Measurements from ENCODE around the gene SAPCD2. TPM values are rescaled to one million over a fixed set of nuclear protein-coding genes. Genes with fewer than 3 reads are reported as not detected.
A peak's percentile ranks its signal among the peaks of the same experiment; 100 is the strongest.

SAPCD2 gene
- total and polyA plus RNA-seq, 9 of the 15 experiments (the other 6 are each of a cell fraction or from before 2014, with no cell fraction given), result 3.4 to 91.8 (median 18.8) TPM

DNA sequence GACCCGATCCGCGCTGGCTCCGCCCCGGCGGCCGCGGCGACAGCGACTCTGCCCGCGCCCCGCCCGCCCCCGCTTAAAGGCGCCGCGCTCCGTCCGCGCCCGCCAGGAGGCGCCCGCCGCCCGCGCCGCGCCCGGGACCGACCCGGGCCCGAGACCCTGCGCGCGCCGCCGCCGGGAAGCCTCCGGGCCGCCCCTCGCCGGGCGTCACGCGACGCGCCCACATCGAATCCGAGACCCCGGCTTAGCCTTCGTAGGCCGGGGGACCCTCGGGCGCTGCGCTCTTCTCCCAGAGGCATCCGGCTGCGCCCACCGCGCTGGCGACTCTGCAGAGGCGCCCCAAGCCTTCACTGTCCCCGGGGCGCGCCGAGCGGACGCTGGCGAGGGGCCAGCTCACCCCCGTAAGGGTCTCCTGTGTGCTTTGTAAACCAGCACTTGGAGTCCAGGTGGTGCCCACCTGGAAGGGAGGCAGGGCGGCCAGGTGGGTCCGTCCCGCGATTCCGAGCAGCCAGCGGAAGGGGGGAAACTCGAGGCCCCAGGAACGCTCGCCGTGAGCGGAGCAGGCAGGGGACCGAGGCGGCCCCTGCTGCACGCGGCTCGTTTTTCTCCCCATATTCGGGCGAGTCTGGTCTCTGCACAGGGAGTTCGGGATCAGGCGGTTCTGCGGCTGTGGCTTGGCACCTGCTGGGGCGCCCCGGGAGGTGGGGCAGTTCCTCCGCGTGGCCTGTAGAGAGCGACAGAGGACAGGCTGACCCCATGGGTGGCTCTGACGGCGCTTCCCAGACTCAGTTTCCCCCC lies 41.9 kb downstream of the SAPCD2 start (continued):
- TF ChIP-seq, protein P1, sequence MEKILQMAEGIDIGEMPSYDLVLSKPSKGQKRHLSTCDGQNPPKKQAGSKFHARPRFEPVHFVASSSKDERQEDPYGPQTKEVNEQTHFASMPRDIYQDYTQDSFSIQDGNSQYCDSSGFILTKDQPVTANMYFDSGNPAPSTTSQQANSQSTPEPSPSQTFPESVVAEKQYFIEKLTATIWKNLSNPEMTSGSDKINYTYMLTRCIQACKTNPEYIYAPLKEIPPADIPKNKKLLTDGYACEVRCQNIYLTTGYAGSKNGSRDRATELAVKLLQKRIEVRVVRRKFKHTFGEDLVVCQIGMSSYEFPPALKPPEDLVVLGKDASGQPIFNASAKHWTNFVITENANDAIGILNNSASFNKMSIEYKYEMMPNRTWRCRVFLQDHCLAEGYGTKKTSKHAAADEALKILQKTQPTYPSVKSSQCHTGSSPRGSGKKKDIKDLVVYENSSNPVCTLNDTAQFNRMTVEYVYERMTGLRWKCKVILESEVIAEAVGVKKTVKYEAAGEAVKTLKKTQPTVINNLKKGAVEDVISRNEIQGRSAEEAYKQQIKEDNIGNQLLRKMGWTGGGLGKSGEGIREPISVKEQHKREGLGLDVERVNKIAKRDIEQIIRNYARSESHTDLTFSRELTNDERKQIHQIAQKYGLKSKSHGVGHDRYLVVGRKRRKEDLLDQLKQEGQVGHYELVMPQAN (IDR thresholded peaks at IDR 0.05; ENCODE audit: borderline replicate concordance), result no peak
- TF ChIP-seq SAP30 (IDR thresholded peaks at IDR 0.05; ENCODE audit: borderline replicate concordance, insufficient read depth, low read depth, low read length, poor library complexity, severe bottlenecking), result no peak
- peak; percentile 57; the same call in 1 of the 2 replicates for TF ChIP-seq ZNF766 (CRISPR knock-in tag; conservative IDR thresholded peaks at IDR 0.05)
- TF ChIP-seq, protein P2, sequence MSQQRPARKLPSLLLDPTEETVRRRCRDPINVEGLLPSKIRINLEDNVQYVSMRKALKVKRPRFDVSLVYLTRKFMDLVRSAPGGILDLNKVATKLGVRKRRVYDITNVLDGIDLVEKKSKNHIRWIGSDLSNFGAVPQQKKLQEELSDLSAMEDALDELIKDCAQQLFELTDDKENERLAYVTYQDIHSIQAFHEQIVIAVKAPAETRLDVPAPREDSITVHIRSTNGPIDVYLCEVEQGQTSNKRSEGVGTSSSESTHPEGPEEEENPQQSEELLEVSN (IDR thresholded peaks at IDR 0.05; ENCODE audit: borderline replicate concordance in 1 of 2, extremely low read depth in 1 of 2, insufficient read depth in 1 of 2, insufficient read length in 1 of 2, low read depth in 1 of 2, low read length in 1 of 2, poor library complexity in 1 of 2, severe bottlenecking in 1 of 2), result peak; percentile 64 to 85
- no peak for TF ChIP-seq FOXJ3 (CRISPR knock-in tag; IDR thresholded peaks at IDR 0.05)
- TF ChIP-seq, protein P3, sequence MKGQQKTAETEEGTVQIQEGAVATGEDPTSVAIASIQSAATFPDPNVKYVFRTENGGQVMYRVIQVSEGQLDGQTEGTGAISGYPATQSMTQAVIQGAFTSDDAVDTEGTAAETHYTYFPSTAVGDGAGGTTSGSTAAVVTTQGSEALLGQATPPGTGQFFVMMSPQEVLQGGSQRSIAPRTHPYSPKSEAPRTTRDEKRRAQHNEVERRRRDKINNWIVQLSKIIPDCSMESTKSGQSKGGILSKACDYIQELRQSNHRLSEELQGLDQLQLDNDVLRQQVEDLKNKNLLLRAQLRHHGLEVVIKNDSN (CRISPR knock-in tag; IDR thresholded peaks at IDR 0.05), result no peak
- no peak for TF ChIP-seq NELFE (IDR thresholded peaks at IDR 0.05; ENCODE audit: insufficient read depth, insufficient read length)
- TF ChIP-seq PHTF2 (CRISPR knock-in tag; IDR thresholded peaks at IDR 0.05), result no peak
- TF ChIP-seq BHLHE40 (IDR thresholded peaks at IDR 0.05; ENCODE audit: low read length), result peak; percentile 22
- TF ChIP-seq POLR2AphosphoS5 (IDR thresholded peaks at IDR 0.05; ENCODE audit: control insufficient read depth, insufficient read depth, low read depth, low read length), result no peak
- TF ChIP-seq, protein P4, sequence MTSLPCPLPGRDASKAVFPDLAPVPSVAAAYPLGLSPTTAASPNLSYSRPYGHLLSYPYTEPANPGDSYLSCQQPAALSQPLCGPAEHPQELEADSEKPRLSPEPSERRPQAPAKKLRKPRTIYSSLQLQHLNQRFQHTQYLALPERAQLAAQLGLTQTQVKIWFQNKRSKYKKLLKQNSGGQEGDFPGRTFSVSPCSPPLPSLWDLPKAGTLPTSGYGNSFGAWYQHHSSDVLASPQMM (CRISPR knock-in tag; IDR thresholded peaks at IDR 0.05), result no peak
- no peak for TF ChIP-seq SUPT5H (IDR thresholded peaks at IDR 0.05)
- TF ChIP-seq NFIC (IDR thresholded peaks at IDR 0.05), result peak; percentile 86
- TF ChIP-seq HIVEP1 (CRISPR knock-in tag; IDR thresholded peaks at IDR 0.05), result no peak
- 0 out of 2 replicates have a peak, but pooled peaks have one; percentile 24 for TF ChIP-seq SMARCE1 (IDR thresholded peaks at IDR 0.05)
- no peak for TF ChIP-seq KAT7 (CRISPR knock-in tag; IDR thresholded peaks at IDR 0.05; ENCODE audit: borderline replicate concordance)
- TF ChIP-seq NRF1 (conservative IDR thresholded peaks at IDR 0.05 in 1 of 2, IDR thresholded peaks at IDR 0.05 in 1 of 2), result peak; percentile 37 to 49; a peak in 3 of 4 replicates
- no peak for TF ChIP-seq GABPB2 (CRISPR knock-in tag; conservative IDR thresholded peaks at IDR 0.05)
- no peak for TF ChIP-seq MED1 (CRISPR knock-in tag; IDR thresholded peaks at IDR 0.05; ENCODE audit: borderline replicate concordance)
- no peak; the same call in 1 of the 2 replicates for TF ChIP-seq SMARCA4 (IDR thresholded peaks at IDR 0.05)
- no peak for TF ChIP-seq TEAD1 (CRISPR knock-in tag; IDR thresholded peaks at IDR 0.05)
- no peak for TF ChIP-seq YY1 (IDR thresholded peaks at IDR 0.05; ENCODE audit: borderline replicate concordance in 1 of 3, control insufficient read depth in 1 of 3, extremely low read depth in 1 of 3, insufficient read depth in 3 of 3, insufficient read length in 1 of 3, insufficient replicate concordance in 2 of 3, low read depth in 1 of 3, low read length in 2 of 3)

All from K562 (cell line).